ENCODE data around the gene TUBGCP6.

GRCh38 chr22:50222508-50222907 lies 22.3 kb downstream of the TUBGCP6 start:
- TF ChIP-seq CTCF (IDR thresholded peaks at IDR 0.05) (no peak), POLR2A (IDR thresholded peaks at IDR 0.05) (no peak)

All from breast epithelium (tissue), 3 donors.